NT2/D1 (cell line): Measurements from ENCODE around the gene EXOC3L4.
"Not testable (repeated sequence)": the region's sequence is repeated elsewhere in the genome, so short reads cannot be mapped to it uniquely, and the experiment has no call there.

Experiments
- DNase-seq: peaks from one replicate; pipeline ENCODE4 v3.0.0-alpha.2; 2011; ENCODE audit warnings: low read depth, low spot score
- H3K27me3 ChIP-seq: 2 replicates; pipeline ENCODE4 v1.6.0; 2011; ENCODE audit warnings: mild to moderate bottlenecking; ENCODE audit not compliant: insufficient read length, insufficient read depth
- H3K36me3 ChIP-seq: 2 replicates; pipeline ENCODE4 v1.6.1; 2011; ENCODE audit warnings: mild to moderate bottlenecking, low read length, mixed read lengths; ENCODE audit not compliant: insufficient read depth, insufficient read length
- H3K4me1 ChIP-seq: 2 replicates; pipeline ENCODE4 v1.5.1; 2011; ENCODE audit not compliant: insufficient read depth, insufficient read length
- H3K4me3 ChIP-seq: 2 replicates; pipeline ENCODE4 v1.5.1; 2011; ENCODE audit warnings: low read depth; ENCODE audit not compliant: insufficient read length
- H3K9ac ChIP-seq: 2 replicates; pipeline ENCODE4 v1.6.0; 2011; ENCODE audit warnings: low read depth; ENCODE audit not compliant: insufficient read length
- H3K9me3 ChIP-seq: 2 replicates; pipeline ENCODE4 v1.5.1; 2011; ENCODE audit warnings: mild to moderate bottlenecking, low read length; ENCODE audit not compliant: insufficient read depth
- SUZ12 ChIP-seq: IDR thresholded peaks from 2 replicates; pipeline ENCODE4 v1.6.1; 2011; ENCODE audit not compliant: insufficient read length, insufficient read depth; ENCODE audit errors: extremely low read depth
- YY1 ChIP-seq: IDR thresholded peaks from 2 replicates; pipeline ENCODE4 v1.6.1; 2011; ENCODE audit not compliant: insufficient read length, insufficient read depth
- ZNF274 ChIP-seq: IDR thresholded peaks from 2 replicates; pipeline ENCODE4 v1.6.1; 2011; ENCODE audit warnings: mild to moderate bottlenecking, low read depth, low read length

The EXOC3L4 gene

DNA sequence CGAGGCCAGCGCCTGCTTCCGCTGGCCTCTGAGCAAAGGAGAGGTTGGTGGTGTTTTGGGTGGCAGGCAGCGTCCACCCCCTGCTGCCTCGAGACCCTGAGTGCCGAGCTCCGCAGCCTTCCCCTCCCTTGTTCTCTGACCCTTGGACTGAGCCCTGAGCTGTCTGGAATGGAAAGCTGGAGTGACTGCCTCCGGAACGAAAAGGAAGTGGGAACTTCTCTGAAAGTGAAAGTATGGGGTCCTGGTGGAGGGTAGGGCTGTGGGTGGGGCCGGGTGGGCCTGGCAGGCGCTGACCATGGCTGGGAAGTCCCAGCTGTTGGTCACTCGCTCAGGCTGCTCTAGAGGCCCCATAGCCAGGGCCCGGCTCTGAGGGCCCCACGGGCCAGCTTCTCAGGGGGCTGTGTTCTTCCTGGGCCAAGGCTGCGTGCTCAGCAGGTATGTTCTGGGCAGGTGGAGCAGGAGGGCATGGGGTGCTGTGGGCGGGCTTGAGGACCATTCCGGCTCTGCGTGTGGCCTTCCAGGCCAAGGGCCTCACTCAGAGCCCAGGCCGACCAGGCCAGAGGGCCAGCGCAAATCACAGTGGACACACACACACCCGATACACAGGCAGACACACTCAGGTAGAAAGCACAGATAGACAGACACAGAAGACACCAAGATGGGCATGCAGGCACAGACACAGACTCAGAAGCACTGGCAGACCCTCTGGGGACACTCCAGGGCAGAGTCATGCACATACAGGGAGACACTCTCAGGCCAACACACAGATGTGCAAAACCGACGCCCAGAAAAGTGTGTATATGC is at the start of gene EXOC3L4:
TSS of gene EXOC3L4 (plus strand) at position 320 of the 804 bp plus-strand sequence. CDS start 5,495 bp downstream, outside the sequence.
- DNase-seq, result no peak
- Histone ChIP-seq H3K9me3 (no peaks in the 10 kb centered on the region), H3K4me1 (peaks cover 25% of the 10 kb centered on the region), H3K27me3 (peaks cover 2% of the 10 kb centered on the region), H3K4me3 (no peak within 1 kb of the TSS), H3K9ac (peak within 1 kb of the TSS; percentile 56), H3K36me3 (no peaks in the 10 kb centered on the region)
- no peak for TF ChIP-seq YY1

DNA sequence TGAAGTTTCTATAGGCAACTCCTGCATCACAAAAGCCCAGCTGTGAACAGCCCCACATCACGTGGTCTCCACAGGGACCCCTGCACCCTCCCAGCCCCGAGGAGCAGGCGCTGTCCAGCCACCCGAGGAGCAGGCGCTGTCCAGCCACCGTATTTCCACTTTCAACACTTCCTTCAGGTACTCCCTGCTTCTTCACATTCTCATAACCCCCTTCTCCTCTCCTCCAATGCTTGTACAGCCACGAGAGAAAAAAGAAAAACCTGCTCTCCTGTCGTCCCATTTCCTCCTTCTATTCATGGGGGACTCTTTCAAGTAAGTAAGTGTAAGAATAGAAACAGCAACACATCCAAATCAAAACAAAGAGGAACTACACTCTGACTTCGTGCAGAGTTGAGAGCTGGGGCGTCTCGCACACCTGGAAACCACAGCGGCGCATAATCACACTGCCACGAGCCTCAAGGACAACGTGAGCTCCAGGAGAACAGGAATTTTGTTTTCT is 49.1 kb upstream of the EXOC3L4 start:
- Histone ChIP-seq H3K9ac (no peak overlapping the region), H3K36me3 (peaks cover 13% of the 10 kb centered on the region), H3K4me1 (peaks cover 7% of the 10 kb centered on the region), H3K4me3 (no peak overlapping the region), H3K9me3 (no peaks in the 10 kb centered on the region), H3K27me3 (no peaks in the 10 kb centered on the region)
- no peak for DNase-seq
- TF ChIP-seq ZNF274, result no peak
- TF ChIP-seq YY1, result no peak
- no peak for TF ChIP-seq SUZ12

DNA sequence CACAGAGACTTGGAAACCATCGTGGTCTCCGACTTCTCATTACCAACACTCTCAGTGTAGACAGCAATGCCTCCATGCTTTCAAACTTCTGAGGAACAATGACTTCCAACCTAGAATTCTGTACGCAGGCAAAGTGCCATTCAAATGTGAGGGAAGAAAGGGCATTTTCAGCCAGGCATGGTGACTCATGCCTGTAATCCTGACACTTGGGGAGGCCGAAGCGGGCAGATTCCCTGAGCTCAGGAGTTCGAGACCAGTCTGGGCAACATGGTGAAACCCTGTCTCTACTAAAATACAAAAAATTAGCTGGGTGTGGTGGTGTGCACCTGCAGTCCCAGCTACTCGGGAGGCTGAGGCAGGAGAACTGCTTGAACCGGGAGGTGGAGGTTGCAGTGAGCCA is 47.1 kb upstream of the EXOC3L4 start:
- H3K36me3 ChIP-seq, DNase-seq, H3K4me3 ChIP-seq, H3K4me1 ChIP-seq, H3K9me3 ChIP-seq, H3K27me3 ChIP-seq, H3K9ac ChIP-seq: not testable (repeated sequence)

GRCh38 chr14:103050935-103051334 is 43.6 kb upstream of the EXOC3L4 start:
- no peak for DNase-seq
- Histone ChIP-seq H3K9ac (no peak overlapping the region), H3K27me3 (no peaks in the 10 kb centered on the region), H3K36me3 (peaks cover 11% of the 10 kb centered on the region), H3K4me3 (no peak overlapping the region), H3K4me1 (peaks cover 4% of the 10 kb centered on the region), H3K9me3 (no peaks in the 10 kb centered on the region)
- TF ChIP-seq ZNF274, result no peak
- TF ChIP-seq SUZ12, result no peak
- no peak for TF ChIP-seq YY1

- H3K9ac ChIP-seq, result no peak overlapping the region
- H3K9me3 ChIP-seq, result no peaks in the 10 kb centered on the region
- DNase-seq, result no peak
- H3K27me3 ChIP-seq, result no peaks in the 10 kb centered on the region
- H3K4me1 ChIP-seq, result no peaks in the 10 kb centered on the region
- peaks cover 11% of the 10 kb centered on the region for H3K36me3 ChIP-seq
- TF ChIP-seq ZNF274 (no peak), YY1 (no peak), SUZ12 (no peak)
- H3K4me3 ChIP-seq, result no peak overlapping the region
These were observed 42.1 kb upstream of the EXOC3L4 start for GRCh38 chr14:103052407-103052806.

GRCh38 chr14:103055695-103056094 is 38.8 kb upstream of the EXOC3L4 start:
- no peaks in the 10 kb centered on the region for H3K27me3 ChIP-seq
- peaks cover 3% of the 10 kb centered on the region for H3K4me1 ChIP-seq
- no peak overlapping the region for H3K9ac ChIP-seq
- TF ChIP-seq YY1 (no peak), SUZ12 (no peak), ZNF274 (no peak)
- no peaks in the 10 kb centered on the region for H3K9me3 ChIP-seq
- DNase-seq, result no peak
- peak overlapping the region; percentile 61 for H3K4me3 ChIP-seq
- H3K36me3 ChIP-seq, result peaks cover 9% of the 10 kb centered on the region

DNA sequence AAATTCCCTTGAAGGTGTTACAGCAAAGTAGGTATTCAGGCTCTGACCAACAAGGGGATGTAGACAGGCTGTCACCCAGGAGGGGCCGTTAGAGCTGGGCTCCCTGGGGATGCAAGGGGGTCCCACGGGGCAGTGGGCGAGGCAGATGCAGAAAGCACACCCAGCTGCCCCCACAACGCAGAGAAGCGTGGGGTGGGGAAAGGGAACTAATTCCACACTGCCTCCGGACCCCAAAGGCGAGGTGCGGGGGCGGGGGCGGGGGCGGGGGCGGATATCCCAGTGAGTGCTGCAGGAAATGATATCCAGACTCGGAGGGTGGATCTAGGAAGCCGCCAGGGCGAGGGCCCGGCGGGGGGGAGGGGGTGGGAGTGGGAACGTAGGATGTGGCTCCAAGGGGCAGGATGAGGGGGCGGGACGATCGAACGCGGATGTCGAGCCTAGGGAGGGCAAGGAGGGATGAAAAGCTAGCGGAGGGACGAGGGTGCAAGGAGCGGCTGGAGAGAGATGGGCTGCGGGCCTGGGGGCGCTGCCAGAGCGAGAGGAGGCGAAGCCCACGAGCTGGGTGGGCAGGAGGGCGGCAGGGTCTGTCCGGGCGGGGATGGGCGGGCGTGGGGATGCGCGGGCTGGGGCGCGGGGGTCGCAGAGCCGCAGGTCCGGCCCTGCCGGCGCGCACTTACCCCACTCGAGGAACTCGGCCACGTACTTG is 38.0 kb upstream of the EXOC3L4 start:
- Histone ChIP-seq H3K4me3 (peak overlapping the region; percentile 96), H3K27me3 (no peaks in the 10 kb centered on the region), H3K36me3 (peaks cover 9% of the 10 kb centered on the region), H3K9me3 (no peaks in the 10 kb centered on the region), H3K4me1 (peaks cover 3% of the 10 kb centered on the region), H3K9ac (peak overlapping the region; percentile 94)
- no peak for TF ChIP-seq YY1
- TF ChIP-seq ZNF274, result no peak
- no peak for TF ChIP-seq SUZ12
- DNase-seq, result no peak
